Fibroblast of lung (primary cell): ENCODE data around the gene ZNF564. TPM values are rescaled to one million over a fixed set of nuclear protein-coding genes. Genes with fewer than 3 reads are reported as not detected.

Experiments
- DNase-seq, 2 donors: peaks; one replicate each; pipeline versions ENCODE4 v3.0.0 to v3.0.0-alpha.2; 2010; ENCODE audit warnings: low read depth in 2 of 2
- H2AFZ ChIP-seq: 2 replicates; pipeline ENCODE4 v1.5.1; 2012; ENCODE audit warnings: low read length, control low read depth, inconsistent platforms
- H3K27ac ChIP-seq: 2 replicates; pipeline ENCODE4 v1.5.1; 2011; ENCODE audit warnings: low read length, control low read depth; ENCODE audit not compliant: insufficient read depth
- H3K27me3 ChIP-seq: 2 replicates; pipeline ENCODE4 v1.5.1; 2011; ENCODE audit warnings: mild to moderate bottlenecking, low read length; ENCODE audit not compliant: control insufficient read depth, insufficient read depth
- H3K36me3 ChIP-seq: 2 replicates; pipeline ENCODE4 v1.5.1; 2011; ENCODE audit warnings: low read length; ENCODE audit not compliant: control insufficient read depth, insufficient read depth
- H3K4me1 ChIP-seq: 2 replicates; pipeline ENCODE4 v1.5.1; 2011; ENCODE audit warnings: low read length; ENCODE audit not compliant: control insufficient read depth, insufficient read depth; ENCODE audit errors: extremely low read depth
- H3K4me2 ChIP-seq: 2 replicates; pipeline ENCODE4 v1.5.1; 2011; ENCODE audit warnings: low read length, control low read depth; ENCODE audit not compliant: insufficient read depth; ENCODE audit errors: extremely low read depth
- H3K4me3 ChIP-seq, 4 experiments: fragments of 200-600 bp in 1 of 4; sonication (generic) in 1 of 4; replicated peaks in 1 of 4; 2 replicates each; pipeline ENCODE4 v1.5.1; 2011 to 2016; ENCODE audit warnings: low read length in 4 of 4, low read depth in 3 of 4, mild to moderate bottlenecking in 3 of 4, control low read depth in 2 of 4, inconsistent platforms in 1 of 4, mixed read lengths in 1 of 4; ENCODE audit not compliant: insufficient read depth in 1 of 4; ENCODE audit errors: control extremely low read depth in 1 of 4
- H3K79me2 ChIP-seq: 2 replicates; pipeline ENCODE4 v1.5.1; 2012; ENCODE audit warnings: mild to moderate bottlenecking, low read length, inconsistent platforms; ENCODE audit not compliant: control insufficient read depth, insufficient read depth
- H3K9ac ChIP-seq: 2 replicates; pipeline ENCODE4 v1.5.1; 2011; ENCODE audit warnings: mild to moderate bottlenecking, low read length, control low read depth; ENCODE audit not compliant: insufficient read depth
- H3K9me3 ChIP-seq: 2 replicates; pipeline ENCODE4 v1.5.1; 2012; ENCODE audit warnings: low read depth, low read length; ENCODE audit not compliant: control insufficient read depth, insufficient read depth
- H4K20me1 ChIP-seq: 2 replicates; pipeline ENCODE4 v1.5.1; 2011; ENCODE audit warnings: low read length; ENCODE audit not compliant: control insufficient read depth, insufficient read depth; ENCODE audit errors: extremely low read depth
- EZH2 ChIP-seq: IDR thresholded peaks from 2 replicates; pipeline ENCODE4 v1.5.1; 2012; ENCODE audit warnings: low read length, control low read depth, mild to moderate bottlenecking; ENCODE audit errors: missing control alignments
- polyA plus RNA-seq, 2 donors: library from polyadenylated mRNA; depleted of rRNA in 1 of 2; stranded (reverse) in 1 of 2; unstranded in 1 of 2; fragments of >200 nt; gene quantifications; 2 replicates each; pipeline ENCODE4 v1.2.1, GENCODE V29; 2011 to 2012; ENCODE audit warnings: missing spikeins in 1 of 2
- total RNA-seq: library from RNA; depleted of rRNA; stranded (reverse); fragments of >200 nt; gene quantifications from 2 replicates; pipeline ENCODE4 v1.2.1, GENCODE V29; 2014
- TF ChIP-seq, protein P1 (sequence below), 2 donors: IDR thresholded peaks in 1 of 2; conservative IDR thresholded peaks in 1 of 2; 1 replicate in 1 of 2; 2 replicates in 1 of 2; pipeline ENCODE4 v1.5.1; 2011 to 2012; ENCODE audit warnings: low read length in 2 of 2, control low read depth in 1 of 2, inconsistent platforms in 1 of 2, low read depth in 1 of 2, mild to moderate bottlenecking in 1 of 2

The ZNF564 gene
- total and polyA plus RNA-seq, 2 donors (not counting 1 experiment from before 2014, with no cell fraction given): 4.5 to 12.2 TPM

GRCh38 chr19:12521996-12522395 is 29.3 kb downstream of the ZNF564 start:
- Histone ChIP-seq H3K27me3 (no peaks in the 10 kb centered on the region), H3K9me3 (peaks cover 18% of the 10 kb centered on the region), H3K4me3 (no peak overlapping the region), H3K36me3 (peaks cover 12% of the 10 kb centered on the region), H3K27ac (no peak overlapping the region), H3K79me2 (no peaks in the 10 kb centered on the region), H4K20me1 (no peaks in the 10 kb centered on the region), H3K9ac (no peak overlapping the region), H3K4me2 (no peak overlapping the region), H3K4me1 (no peaks in the 10 kb centered on the region), H2AFZ (no peak overlapping the region)
- no peak for DNase-seq
- TF ChIP-seq, protein P1, sequence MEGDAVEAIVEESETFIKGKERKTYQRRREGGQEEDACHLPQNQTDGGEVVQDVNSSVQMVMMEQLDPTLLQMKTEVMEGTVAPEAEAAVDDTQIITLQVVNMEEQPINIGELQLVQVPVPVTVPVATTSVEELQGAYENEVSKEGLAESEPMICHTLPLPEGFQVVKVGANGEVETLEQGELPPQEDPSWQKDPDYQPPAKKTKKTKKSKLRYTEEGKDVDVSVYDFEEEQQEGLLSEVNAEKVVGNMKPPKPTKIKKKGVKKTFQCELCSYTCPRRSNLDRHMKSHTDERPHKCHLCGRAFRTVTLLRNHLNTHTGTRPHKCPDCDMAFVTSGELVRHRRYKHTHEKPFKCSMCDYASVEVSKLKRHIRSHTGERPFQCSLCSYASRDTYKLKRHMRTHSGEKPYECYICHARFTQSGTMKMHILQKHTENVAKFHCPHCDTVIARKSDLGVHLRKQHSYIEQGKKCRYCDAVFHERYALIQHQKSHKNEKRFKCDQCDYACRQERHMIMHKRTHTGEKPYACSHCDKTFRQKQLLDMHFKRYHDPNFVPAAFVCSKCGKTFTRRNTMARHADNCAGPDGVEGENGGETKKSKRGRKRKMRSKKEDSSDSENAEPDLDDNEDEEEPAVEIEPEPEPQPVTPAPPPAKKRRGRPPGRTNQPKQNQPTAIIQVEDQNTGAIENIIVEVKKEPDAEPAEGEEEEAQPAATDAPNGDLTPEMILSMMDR (conservative IDR thresholded peaks at IDR 0.05 in 1 of 2, IDR thresholded peaks at IDR 0.05 in 1 of 2; ENCODE audit: low read depth in 1 of 2, low read length in 2 of 2): peak in 1 of 2 donors; percentile 3
- TF ChIP-seq EZH2: no peak

DNA sequence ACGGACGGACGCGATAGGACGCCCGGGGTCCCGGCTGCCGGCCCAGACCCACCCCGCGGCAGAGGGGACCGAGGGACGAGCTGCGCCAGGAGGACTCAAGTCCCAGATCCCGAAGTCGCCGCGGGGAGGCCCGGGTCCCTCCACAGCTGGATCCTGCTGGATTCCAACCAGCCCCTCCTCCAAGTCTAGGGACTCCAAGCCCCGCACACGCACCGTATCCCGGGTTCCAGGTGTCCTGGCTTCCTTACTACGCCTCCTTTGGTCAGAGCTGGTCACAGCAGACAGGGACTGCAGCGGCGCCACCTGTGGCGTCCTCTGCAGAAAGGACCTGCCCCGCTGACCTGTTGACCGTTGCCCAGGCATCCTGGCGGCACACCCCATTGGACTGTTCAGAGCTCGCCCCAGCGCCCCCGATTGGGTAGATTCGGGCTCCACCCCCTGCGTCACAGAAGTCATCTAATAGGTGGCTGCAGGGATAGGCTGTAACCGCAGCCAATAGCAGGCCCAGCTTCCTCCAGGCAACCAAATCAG is 37.7 kb downstream of the ZNF564 start:
- no peak overlapping the region for H3K27ac ChIP-seq
- no peak overlapping the region for H3K4me3 ChIP-seq
- no peaks in the 10 kb centered on the region for H3K4me1 ChIP-seq
- no peak overlapping the region for H2AFZ ChIP-seq
- H3K36me3 ChIP-seq: no peaks in the 10 kb centered on the region
- no peak for TF ChIP-seq EZH2
- TF ChIP-seq, protein P1 (conservative IDR thresholded peaks at IDR 0.05 in 1 of 2, IDR thresholded peaks at IDR 0.05 in 1 of 2; ENCODE audit: low read depth in 1 of 2, low read length in 2 of 2): no peak
- H3K79me2 ChIP-seq: no peaks in the 10 kb centered on the region
- H3K27me3 ChIP-seq: no peaks in the 10 kb centered on the region
- no peak for DNase-seq
- H3K4me2 ChIP-seq: no peak overlapping the region
- no peaks in the 10 kb centered on the region for H4K20me1 ChIP-seq
- no peak overlapping the region for H3K9ac ChIP-seq
- H3K9me3 ChIP-seq: peaks cover 1% of the 10 kb centered on the region

GRCh38 chr19:12497032-12497431 is 54.2 kb downstream of the ZNF564 start:
- Histone ChIP-seq H3K4me1 (no peaks in the 10 kb centered on the region), H3K9me3 (no peaks in the 10 kb centered on the region), H2AFZ (no peak overlapping the region), H3K27me3 (no peaks in the 10 kb centered on the region), H3K4me3 (no peak overlapping the region), H3K36me3 (no peaks in the 10 kb centered on the region), H3K4me2 (no peak overlapping the region), H4K20me1 (no peaks in the 10 kb centered on the region), H3K27ac (no peak overlapping the region), H3K79me2 (no peaks in the 10 kb centered on the region), H3K9ac (no peak overlapping the region)
- no peak for TF ChIP-seq EZH2
- TF ChIP-seq, protein P1 (conservative IDR thresholded peaks at IDR 0.05 in 1 of 2, IDR thresholded peaks at IDR 0.05 in 1 of 2; ENCODE audit: low read depth in 1 of 2, low read length in 2 of 2): no peak
- DNase-seq: no peak
